ENCODE data around the gene SHC1.

DNA sequence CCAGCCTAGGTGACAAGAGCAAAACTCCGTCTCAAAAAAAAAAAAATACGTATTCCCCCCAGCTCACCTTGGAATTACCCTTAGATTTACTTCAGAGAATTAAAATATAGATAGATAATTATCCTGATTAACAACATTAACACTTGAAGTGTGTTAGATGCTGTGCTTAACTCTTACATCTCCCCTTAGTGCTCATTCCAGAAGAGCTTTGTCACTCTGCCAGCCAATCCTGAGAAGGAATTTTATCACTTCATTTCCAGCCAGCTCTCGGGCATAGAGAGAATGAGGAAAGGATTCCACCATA, 1.6 kb upstream of the SHC1 start:
- TF ChIP-seq, protein P1, sequence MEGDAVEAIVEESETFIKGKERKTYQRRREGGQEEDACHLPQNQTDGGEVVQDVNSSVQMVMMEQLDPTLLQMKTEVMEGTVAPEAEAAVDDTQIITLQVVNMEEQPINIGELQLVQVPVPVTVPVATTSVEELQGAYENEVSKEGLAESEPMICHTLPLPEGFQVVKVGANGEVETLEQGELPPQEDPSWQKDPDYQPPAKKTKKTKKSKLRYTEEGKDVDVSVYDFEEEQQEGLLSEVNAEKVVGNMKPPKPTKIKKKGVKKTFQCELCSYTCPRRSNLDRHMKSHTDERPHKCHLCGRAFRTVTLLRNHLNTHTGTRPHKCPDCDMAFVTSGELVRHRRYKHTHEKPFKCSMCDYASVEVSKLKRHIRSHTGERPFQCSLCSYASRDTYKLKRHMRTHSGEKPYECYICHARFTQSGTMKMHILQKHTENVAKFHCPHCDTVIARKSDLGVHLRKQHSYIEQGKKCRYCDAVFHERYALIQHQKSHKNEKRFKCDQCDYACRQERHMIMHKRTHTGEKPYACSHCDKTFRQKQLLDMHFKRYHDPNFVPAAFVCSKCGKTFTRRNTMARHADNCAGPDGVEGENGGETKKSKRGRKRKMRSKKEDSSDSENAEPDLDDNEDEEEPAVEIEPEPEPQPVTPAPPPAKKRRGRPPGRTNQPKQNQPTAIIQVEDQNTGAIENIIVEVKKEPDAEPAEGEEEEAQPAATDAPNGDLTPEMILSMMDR (IDR thresholded peaks at IDR 0.05) = no peak
- no peak for TF ChIP-seq POLR2AphosphoS5 (IDR thresholded peaks at IDR 0.05)
- no peak for TF ChIP-seq POLR2A (IDR thresholded peaks at IDR 0.05)

All from gastroesophageal sphincter (tissue), 3 donors.